MCF 10A (cell line): ENCODE results near the gene PNMA8C. TPM values are rescaled to one million over a fixed set of nuclear protein-coding genes. Genes with fewer than 3 reads are reported as not detected.
"Not testable (repeated sequence)": the region's sequence is repeated elsewhere in the genome, so short reads cannot be mapped to it uniquely, and the experiment has no call there.

Experiments
- BruUV-seq: library from RNA; stranded (reverse); fragments of 400-500 nt; replicated peaks from 2 replicates; lab custom pipeline; 2021; lab: Mats Ljungman, UMichigan
- CTCF ChIA-PET: fragments of 300-600 bp; sonication (Branson Sonifier 250); formaldehyde crosslinking; extraction: SDS; loops from one replicate; lab custom pipeline; 2021; ENCODE audit warnings: antibody characterized with exemption, inconsistent platforms; lab: Yijun Ruan, JAX
- POLR2A ChIA-PET: fragments of 300-600, 350-650 bp; sonication (Branson Sonifier 250); formaldehyde crosslinking; extraction: SDS; loops from one replicate; lab custom pipeline; 2020; ENCODE audit warnings: antibody characterized with exemption, inconsistent platforms; lab: Yijun Ruan, JAX
- DNase-seq: peaks from one replicate; pipeline ENCODE4 v3.0.0-alpha.2; 2018; ENCODE audit not compliant: unreplicated experiment
- H3K27ac Mint-ChIP-seq: one replicate; pipeline ENCODE4 v1.8.0; 2022; ENCODE audit warnings: mild to moderate bottlenecking, low read depth, mixed read lengths; ENCODE audit not compliant: unreplicated experiment
- H3K27me3 Mint-ChIP-seq: one replicate; pipeline ENCODE4 v1.8.0; 2022; ENCODE audit warnings: mixed read lengths; ENCODE audit not compliant: insufficient read depth, unreplicated experiment
- H3K36me3 Mint-ChIP-seq: one replicate; pipeline ENCODE4 v1.8.0; 2022; ENCODE audit warnings: mild to moderate bottlenecking, moderate library complexity, mixed read lengths; ENCODE audit not compliant: insufficient read depth, unreplicated experiment
- H3K4me1 Mint-ChIP-seq: one replicate; pipeline ENCODE4 v1.8.0; 2022; ENCODE audit warnings: mixed read lengths; ENCODE audit not compliant: insufficient read depth, unreplicated experiment
- H3K4me3 Mint-ChIP-seq: one replicate; pipeline ENCODE4 v1.8.0; 2022; ENCODE audit warnings: mild to moderate bottlenecking, moderate library complexity, mixed read lengths; ENCODE audit not compliant: unreplicated experiment
- H3K9me3 Mint-ChIP-seq: one replicate; pipeline ENCODE4 v1.8.0; 2022; ENCODE audit warnings: mixed read lengths; ENCODE audit not compliant: unreplicated experiment
- CTCF ChIP-seq: fragments of 200-600 bp; IDR thresholded peaks from one replicate; pipeline ENCODE4 v1.8.0; 2022; ENCODE audit warnings: antibody characterized with exemption, mild to moderate bottlenecking; ENCODE audit not compliant: unreplicated experiment
- intact Hi-C: fragments of 100-400 bp; cut with micrococcal nuclease; formaldehyde crosslinking; loops from 2 replicates; pipeline ENCODE4 v1.14.1; 2022
- total RNA-seq: library from RNA; stranded (reverse); gene quantifications from 2 replicates; pipeline ENCODE4 v1.2.3, GENCODE V29; 2022

Gene PNMA8C
- total RNA-seq, 1 experiment from 2014 or later, result not detected

DNA sequence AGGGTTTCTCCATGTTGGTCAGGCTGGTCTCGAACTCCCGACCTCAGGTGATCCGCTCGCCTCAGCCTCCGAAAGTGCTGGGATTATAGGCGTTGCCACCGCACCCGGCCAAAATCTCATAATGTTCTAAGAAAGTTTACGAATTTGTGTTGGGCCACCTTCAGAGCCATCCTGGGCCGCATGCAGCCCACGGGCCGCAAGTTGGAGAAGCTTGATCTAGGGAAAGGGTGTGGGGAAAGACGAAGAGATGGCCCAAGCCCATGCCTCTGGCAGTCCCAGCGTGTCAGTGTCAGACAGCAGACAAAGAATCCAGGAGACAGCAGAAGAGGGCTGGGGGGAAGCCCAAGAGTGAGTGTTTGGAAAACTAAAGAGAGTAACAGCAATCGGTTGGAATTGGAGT, 17.3 kb upstream of the PNMA8C start:
- Mint-ChIP-seq H3K9me3 (no peaks in the 10 kb centered on the region), H3K36me3 (no peaks in the 10 kb centered on the region), H3K27ac (no peak overlapping the region), H3K4me1 (peaks cover 11% of the 10 kb centered on the region), H3K4me3 (no peak overlapping the region), H3K27me3 (no peaks in the 10 kb centered on the region)
- no peak for DNase-seq
- CTCF ChIA-PET, result interaction anchor here (0.6 kb wide), 2 partner anchors 188 to 1841 kb away, joined by 3 to 5 read pairs; no protein-coding TSS in a partner anchor
- BruUV-seq, result no TSS peak
- intact Hi-C loops, result no loop called here
- no peak for TF ChIP-seq CTCF
- POLR2A ChIA-PET, result interaction anchor here (0.9 kb wide), 1 partner anchor 28 kb away, joined by 4 read pairs; no protein-coding TSS in a partner anchor

- H3K36me3 Mint-ChIP-seq, result no peaks in the 10 kb centered on the region
- BruUV-seq, result no TSS peak
- POLR2A ChIA-PET, result interaction anchor here (1.1 to 2.5 kb wide), 5 partner anchors 8 to 37 kb away, joined by 3 to 17 read pairs (median 7); no protein-coding TSS in a partner anchor
- intact Hi-C loops, result no loop called here
- H3K27me3 Mint-ChIP-seq, result no peaks in the 10 kb centered on the region
- no peak for TF ChIP-seq CTCF
- no peak overlapping the region for H3K4me3 Mint-ChIP-seq
- no peak overlapping the region for H3K27ac Mint-ChIP-seq
- CTCF ChIA-PET, result interaction anchor here (0.5 to 1.5 kb wide), 2 partner anchors 44 kb away, joined by 3 to 4 read pairs; no protein-coding TSS in a partner anchor
- DNase-seq, result peak; percentile 88
- H3K9me3 Mint-ChIP-seq, result no peaks in the 10 kb centered on the region
- H3K4me1 Mint-ChIP-seq, result peaks cover 8% of the 10 kb centered on the region
Observed at GRCh38 chr19:46442808-46443450, 14.2 kb upstream of the PNMA8C start.

GRCh38 chr19:46441866-46442265, 13.1 kb upstream of the PNMA8C start:
- TF ChIP-seq CTCF, result no peak
- Mint-ChIP-seq H3K27me3 (no peaks in the 10 kb centered on the region), H3K9me3 (no peaks in the 10 kb centered on the region), H3K4me3 (no peak overlapping the region), H3K36me3 (no peaks in the 10 kb centered on the region), H3K27ac (no peak overlapping the region), H3K4me1 (peaks cover 8% of the 10 kb centered on the region)
- ChIA-PET POLR2A (interaction anchor here (0.7 to 2.5 kb wide), 4 partner anchors 9 to 46 kb away, joined by 3 to 17 read pairs (median 6); no protein-coding TSS in a partner anchor), CTCF (interaction anchor here (1.5 kb wide), 1 partner anchor 45 kb away, joined by 4 read pairs; no protein-coding TSS in a partner anchor)
- BruUV-seq, result no TSS peak
- DNase-seq, result no peak
- intact Hi-C loops, result no loop called here

GRCh38 chr19:46435689-46436088, 7.0 kb upstream of the PNMA8C start:
- H3K36me3 Mint-ChIP-seq, BruUV-seq, intact Hi-C loops, H3K4me3 Mint-ChIP-seq, H3K9me3 Mint-ChIP-seq, H3K4me1 Mint-ChIP-seq, H3K27me3 Mint-ChIP-seq, H3K27ac Mint-ChIP-seq, DNase-seq: not testable (repeated sequence)
- ChIA-PET CTCF (interaction anchor here (0.6 to 0.7 kb wide), 2 partner anchors 12 to 32 kb away, joined by 3 read pairs; no protein-coding TSS in a partner anchor), POLR2A (interaction anchor here (1.3 kb wide), 1 partner anchor 16 kb away, joined by 7 read pairs; no protein-coding TSS in a partner anchor)
